Renal pelvis (tissue), 4 donors: ENCODE data around the gene OR2A7. TPM values are rescaled to one million over a fixed set of nuclear protein-coding genes. Genes with fewer than 3 reads are reported as not detected.
"Not testable (repeated sequence)": the region's sequence is repeated elsewhere in the genome, so short reads cannot be mapped to it uniquely, and the experiment has no call there.

Source experiments
- DNase-seq: peaks from one replicate; pipeline ENCODE4 v3.0.0-alpha.2; 2013
- polyA plus RNA-seq, 3 donors: library from polyadenylated mRNA; unstranded; fragments of 120-200 nt; gene quantifications; one replicate each; pipeline ENCODE4 v1.2.1, GENCODE V29; 2013; ENCODE audit not compliant: insufficient read length in 3 of 3

The OR2A7 gene
- polyA plus RNA-seq, 3 donors = 3.2 to 21.1 (median 19.6) TPM

DNA sequence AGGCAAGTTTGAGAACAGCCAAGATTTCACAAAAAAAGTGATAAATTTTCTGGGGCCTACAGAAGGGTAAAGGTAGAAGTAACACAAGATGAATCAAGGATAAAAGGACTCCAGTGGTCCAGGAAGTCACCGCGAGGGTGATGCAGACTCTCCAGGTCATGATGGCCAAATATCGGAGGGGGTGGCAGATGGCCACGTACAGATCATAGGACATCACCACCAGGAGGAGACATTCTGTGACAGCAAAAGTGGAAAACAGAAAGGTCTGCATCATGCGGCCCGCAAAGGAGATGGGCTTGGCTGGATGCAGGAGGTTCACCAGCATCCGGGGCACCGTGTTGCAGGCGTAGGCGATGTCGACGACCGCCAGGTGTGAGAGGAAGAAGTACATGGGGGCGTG lies 5.5 kb downstream of the OR2A7 start:
- not testable (repeated sequence) for DNase-seq

DNA sequence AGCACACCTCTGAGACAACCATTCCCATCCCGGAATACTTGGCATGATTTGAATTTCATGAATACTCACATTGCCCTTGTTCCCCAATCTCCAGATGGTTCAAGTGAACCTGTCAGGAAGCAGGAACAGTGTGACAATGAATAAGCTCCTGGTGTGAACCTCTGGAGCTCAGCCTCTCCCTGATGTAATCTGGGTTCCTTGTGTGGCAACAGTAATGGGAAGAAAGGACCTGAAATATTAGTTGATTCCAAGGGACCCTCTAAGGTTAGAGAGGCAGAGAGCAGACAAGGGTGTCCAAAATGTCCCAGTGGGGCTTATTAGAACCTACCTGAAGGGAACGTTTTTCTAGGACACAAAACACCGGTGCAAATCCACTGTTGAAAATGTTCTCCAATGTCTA lies 8.5 kb downstream of the OR2A7 start:
- no peak for DNase-seq

- DNase-seq = no peak
Observed at GRCh38 chr7:144255471-144255897, 9.1 kb downstream of the OR2A7 start.

DNA sequence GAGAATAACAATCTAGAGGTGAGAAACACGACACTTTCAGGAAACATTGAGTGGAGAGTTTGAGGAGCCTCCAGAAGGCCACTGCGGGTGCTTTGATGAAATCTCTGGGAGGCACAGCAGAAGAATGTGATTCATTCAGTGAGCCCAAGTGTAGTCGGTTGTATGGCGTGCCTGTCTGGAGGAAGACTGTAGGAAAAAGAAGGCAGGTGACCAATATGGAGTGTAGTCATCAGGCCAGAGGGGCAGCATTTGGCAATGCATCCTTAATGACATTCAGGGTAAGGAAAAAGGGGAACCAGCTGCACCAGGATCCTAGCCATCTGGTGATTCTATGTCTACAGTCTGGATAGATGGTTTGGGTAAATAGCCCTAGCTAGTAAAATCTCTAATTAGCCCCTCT lies 12.3 kb downstream of the OR2A7 start:
- not testable (repeated sequence) for DNase-seq

DNA sequence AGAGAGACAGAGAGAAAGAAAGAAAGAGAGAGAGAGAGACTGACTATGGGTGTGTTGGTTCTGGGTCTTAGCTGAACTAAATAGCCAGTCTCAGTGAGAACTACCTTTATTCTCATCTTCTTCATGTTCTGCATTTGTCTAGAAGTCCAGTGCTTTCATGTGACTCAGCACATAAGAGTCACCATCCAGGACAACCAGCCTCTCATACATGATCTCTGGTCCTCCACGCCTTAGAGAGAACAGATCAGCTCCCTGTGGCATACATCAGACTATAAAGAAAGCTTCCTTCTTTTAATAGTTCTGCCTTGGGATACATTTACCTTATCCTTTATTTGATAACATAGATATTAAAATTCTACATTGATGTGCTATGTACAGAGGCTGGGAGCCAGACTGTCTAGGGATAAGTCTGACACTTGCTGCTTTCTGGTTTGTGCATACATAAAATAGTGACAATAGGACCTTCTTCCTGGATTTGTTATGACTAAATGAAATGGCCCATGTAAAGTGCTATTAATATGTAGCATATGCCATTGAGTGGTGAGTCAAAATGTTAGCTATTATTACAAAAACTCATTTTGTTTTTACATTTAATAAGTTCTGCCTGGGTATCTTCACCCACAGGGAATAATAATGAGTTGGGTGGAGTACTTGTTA lies 16.8 kb downstream of the OR2A7 start:
- DNase-seq = not testable (repeated sequence)

- DNase-seq = not testable (repeated sequence)
Observed at GRCh38 chr7:144246967-144247366, 17.6 kb downstream of the OR2A7 start.

DNA sequence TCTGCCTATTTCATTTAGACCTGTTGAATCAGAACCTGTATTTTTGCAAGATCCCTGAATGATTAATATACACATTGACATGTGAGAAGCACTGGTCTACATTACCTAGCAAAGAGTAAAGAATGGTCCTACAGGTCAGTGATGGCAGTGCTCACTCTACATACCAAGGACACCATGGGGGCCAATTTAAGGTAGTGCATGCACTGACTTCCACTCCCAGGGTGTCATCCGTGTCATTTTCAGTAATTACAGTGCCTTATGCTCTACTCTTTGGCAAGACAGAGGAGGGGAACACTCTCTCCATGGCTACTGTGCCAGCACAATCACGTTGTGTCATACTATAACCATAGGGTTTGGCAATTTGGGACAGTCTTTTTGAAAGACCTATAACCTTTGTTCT lies 19.2 kb downstream of the OR2A7 start:
- not testable (repeated sequence) for DNase-seq

DNA sequence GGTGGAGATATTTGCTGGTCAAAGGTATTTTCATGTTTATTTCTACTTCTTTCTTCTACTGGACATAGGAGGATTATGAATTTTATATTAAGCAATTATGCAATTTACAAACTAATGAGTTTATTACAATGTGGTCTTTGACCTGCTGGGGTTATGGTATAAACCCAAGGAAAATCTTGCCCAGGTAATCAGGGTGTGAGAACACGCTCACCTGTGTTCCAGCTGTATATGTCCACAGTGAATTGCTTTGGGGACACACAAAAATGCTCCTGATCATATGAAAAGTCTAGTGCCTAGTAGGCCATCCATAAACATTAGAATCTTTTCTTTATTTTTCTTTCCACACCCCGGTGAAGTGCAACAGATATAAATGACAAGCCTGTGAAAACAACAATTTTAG lies 25.2 kb downstream of the OR2A7 start, which contains the start of gene OR2A42:
OR2A42 (minus strand) TSS at position 241 of the 400 bp plus-strand sequence. CDS start 6,762 bp downstream, outside the sequence.
- not testable (repeated sequence) for DNase-seq

GRCh38 chr7:144238530-144239082 lies 26.0 kb downstream of the OR2A7 start:
- DNase-seq = not testable (repeated sequence)

- DNase-seq = not testable (repeated sequence)
Observed at GRCh38 chr7:144233039-144233438, 31.6 kb downstream of the OR2A7 start.

DNA sequence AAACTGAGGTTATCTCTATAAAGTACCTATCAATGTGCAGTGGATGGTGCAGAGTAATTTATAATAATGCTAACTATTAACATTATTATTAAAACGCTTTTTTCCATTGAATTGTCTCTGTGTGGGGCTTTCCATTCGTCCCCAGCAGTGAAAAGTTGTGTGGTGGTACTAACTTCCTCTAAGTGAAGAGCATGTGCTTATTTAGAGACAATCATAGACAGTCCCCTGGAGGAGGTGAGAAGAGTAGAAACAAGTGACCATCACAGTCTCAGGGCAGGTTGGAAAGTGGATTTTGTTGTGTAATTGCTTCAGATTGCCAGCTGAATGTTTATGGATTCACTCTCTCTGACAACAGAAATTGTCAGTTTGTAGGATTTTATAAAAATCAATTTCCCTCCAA lies 33.6 kb downstream of the OR2A7 start:
- not testable (repeated sequence) for DNase-seq

- DNase-seq = not testable (repeated sequence)
Observed at GRCh38 chr7:144228810-144229209, 35.8 kb downstream of the OR2A7 start.

GRCh38 chr7:144226866-144227265 lies 37.7 kb downstream of the OR2A7 start:
- not testable (repeated sequence) for DNase-seq

DNA sequence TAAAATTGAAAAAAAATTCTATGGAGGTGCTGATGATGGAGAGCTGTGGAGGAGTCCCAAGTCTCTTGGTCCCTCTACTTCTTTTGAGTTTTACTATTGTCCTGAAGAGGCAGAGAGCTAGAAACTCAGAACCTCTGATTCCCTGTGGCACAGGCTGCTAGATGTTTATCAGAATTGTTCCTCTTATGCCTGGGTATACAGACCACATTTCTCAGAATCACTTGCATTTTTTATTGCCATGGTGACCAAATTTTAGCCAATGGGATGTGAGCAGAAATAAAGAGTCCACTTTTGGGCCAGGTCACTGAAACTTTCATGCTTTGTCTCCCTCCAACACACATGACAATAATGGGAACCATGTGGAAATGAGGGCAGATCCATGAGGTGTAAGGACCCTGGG lies 40.9 kb downstream of the OR2A7 start:
- not testable (repeated sequence) for DNase-seq

GRCh38 chr7:144220531-144220930 lies 44.1 kb downstream of the OR2A7 start:
- DNase-seq = not testable (repeated sequence)

DNA sequence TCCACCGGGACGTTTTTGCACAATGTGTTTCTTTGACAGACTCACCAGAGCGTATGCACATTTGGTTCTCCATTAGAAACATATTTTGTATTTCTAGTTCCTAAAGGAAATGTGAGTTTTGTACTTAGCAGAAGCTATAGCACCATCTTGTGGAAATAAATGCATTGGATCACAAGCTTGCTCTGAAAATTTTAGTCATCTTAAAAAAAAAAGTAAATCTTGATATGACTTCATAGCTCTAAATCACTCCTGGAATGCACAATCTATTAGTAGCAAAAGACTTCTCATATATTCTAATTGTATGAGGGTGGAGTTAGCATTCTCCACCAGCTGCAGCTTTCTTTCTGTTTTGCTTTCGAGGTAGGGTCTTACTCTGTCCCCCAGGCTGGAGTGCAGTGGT lies 45.4 kb downstream of the OR2A7 start:
- not testable (repeated sequence) for DNase-seq

GRCh38 chr7:144218581-144218980 lies 46.0 kb downstream of the OR2A7 start:
- DNase-seq = not testable (repeated sequence)

- not testable (repeated sequence) for DNase-seq
Observed at GRCh38 chr7:144217200-144217599, 47.4 kb downstream of the OR2A7 start.

Other genes starting within 250 kb of the OR2A7 start
- under 1 TPM in 2 of 3 donors, not detected in 1; 0.25 to 0.36 TPM for gene OR2A5, start 215.8 kb downstream of the OR2A7 start, polyA plus RNA-seq
- gene OR2A25, start 195.0 kb downstream of the OR2A7 start, polyA plus RNA-seq = not detected
- under 1 TPM in 1 of 3 donors, not detected in 2; 0.05 TPM for gene OR2A12, start 178.5 kb downstream of the OR2A7 start, polyA plus RNA-seq
- gene OR2A2, start 155.2 kb downstream of the OR2A7 start, polyA plus RNA-seq = not detected
- gene OR2A14, start 141.6 kb downstream of the OR2A7 start, polyA plus RNA-seq = under 1 TPM in 1 of 3 donors, not detected in 2; 0.09 TPM
- gene CTAGE4, start 81.3 kb downstream of the OR2A7 start, polyA plus RNA-seq = 10 to 100 TPM in 1 of 3 donors, 1 to 10 TPM in 2; 1.7 to 10.5 (median 3.1) TPM
- 10 to 100 TPM; 18.4 to 27.3 (median 19.5) TPM for gene ARHGEF35, start 69.0 kb downstream of the OR2A7 start, polyA plus RNA-seq
- 1 to 10 TPM in 2 of 3 donors, under 1 TPM in 1; 0.58 to 2.7 (median 2.5) TPM for gene OR2A42, start 25.2 kb downstream of the OR2A7 start, polyA plus RNA-seq
- gene CTAGE8, start 4.5 kb upstream of the OR2A7 start, polyA plus RNA-seq = 10 to 100 TPM in 1 of 3 donors, 1 to 10 TPM in 2; 5.3 to 16.3 (median 8.2) TPM
- gene OR2A1, start 47.6 kb upstream of the OR2A7 start, polyA plus RNA-seq = 1 to 10 TPM in 2 of 3 donors, under 1 TPM in 1; 0.51 to 1.2 (median 1.2) TPM
- gene ARHGEF5, start 90.6 kb upstream of the OR2A7 start, polyA plus RNA-seq = 10 to 100 TPM; 17.6 to 34.9 (median 32.8) TPM
- gene NOBOX, start 138.9 kb upstream of the OR2A7 start, polyA plus RNA-seq = not detected